ENCODE results near the gene BNIP5.
A peak's percentile ranks its signal among the peaks of the same experiment; 100 is the strongest.

BNIP5 gene

GRCh38 chr6:36309900-36310299 lies 26.8 kb downstream of the BNIP5 start:
- TF ChIP-seq, protein P1, sequence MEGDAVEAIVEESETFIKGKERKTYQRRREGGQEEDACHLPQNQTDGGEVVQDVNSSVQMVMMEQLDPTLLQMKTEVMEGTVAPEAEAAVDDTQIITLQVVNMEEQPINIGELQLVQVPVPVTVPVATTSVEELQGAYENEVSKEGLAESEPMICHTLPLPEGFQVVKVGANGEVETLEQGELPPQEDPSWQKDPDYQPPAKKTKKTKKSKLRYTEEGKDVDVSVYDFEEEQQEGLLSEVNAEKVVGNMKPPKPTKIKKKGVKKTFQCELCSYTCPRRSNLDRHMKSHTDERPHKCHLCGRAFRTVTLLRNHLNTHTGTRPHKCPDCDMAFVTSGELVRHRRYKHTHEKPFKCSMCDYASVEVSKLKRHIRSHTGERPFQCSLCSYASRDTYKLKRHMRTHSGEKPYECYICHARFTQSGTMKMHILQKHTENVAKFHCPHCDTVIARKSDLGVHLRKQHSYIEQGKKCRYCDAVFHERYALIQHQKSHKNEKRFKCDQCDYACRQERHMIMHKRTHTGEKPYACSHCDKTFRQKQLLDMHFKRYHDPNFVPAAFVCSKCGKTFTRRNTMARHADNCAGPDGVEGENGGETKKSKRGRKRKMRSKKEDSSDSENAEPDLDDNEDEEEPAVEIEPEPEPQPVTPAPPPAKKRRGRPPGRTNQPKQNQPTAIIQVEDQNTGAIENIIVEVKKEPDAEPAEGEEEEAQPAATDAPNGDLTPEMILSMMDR (IDR thresholded peaks at IDR 0.05; ENCODE audit: low read depth, low read length), result no peak
- no peak overlapping the region for H3K4me3 ChIP-seq (ENCODE audit: low read depth, low read length)
- in situ Hi-C loops (cut with HindIII; ENCODE audit: low sequenced_read_pairs), result no loop called here
- no peak for DNase-seq (ENCODE audit: low read depth, low spot score)

- in situ Hi-C loops (cut with HindIII; ENCODE audit: low sequenced_read_pairs), result no loop called here
- DNase-seq (ENCODE audit: low read depth, low spot score), result no peak
- TF ChIP-seq, protein P1 (IDR thresholded peaks at IDR 0.05; ENCODE audit: low read depth, low read length), result no peak
- H3K4me3 ChIP-seq (ENCODE audit: low read depth, low read length), result no peak overlapping the region
Measured at GRCh38 chr6:36309203-36309602, 27.5 kb downstream of the BNIP5 start.

- TF ChIP-seq, protein P1 (IDR thresholded peaks at IDR 0.05; ENCODE audit: low read depth, low read length), result no peak
- no peak overlapping the region for H3K4me3 ChIP-seq (ENCODE audit: low read depth, low read length)
- DNase-seq (ENCODE audit: low read depth, low spot score), result no peak
- in situ Hi-C loops (cut with HindIII; ENCODE audit: low sequenced_read_pairs), result no loop called here
Measured at GRCh38 chr6:36308514-36308913, 28.2 kb downstream of the BNIP5 start.

DNA sequence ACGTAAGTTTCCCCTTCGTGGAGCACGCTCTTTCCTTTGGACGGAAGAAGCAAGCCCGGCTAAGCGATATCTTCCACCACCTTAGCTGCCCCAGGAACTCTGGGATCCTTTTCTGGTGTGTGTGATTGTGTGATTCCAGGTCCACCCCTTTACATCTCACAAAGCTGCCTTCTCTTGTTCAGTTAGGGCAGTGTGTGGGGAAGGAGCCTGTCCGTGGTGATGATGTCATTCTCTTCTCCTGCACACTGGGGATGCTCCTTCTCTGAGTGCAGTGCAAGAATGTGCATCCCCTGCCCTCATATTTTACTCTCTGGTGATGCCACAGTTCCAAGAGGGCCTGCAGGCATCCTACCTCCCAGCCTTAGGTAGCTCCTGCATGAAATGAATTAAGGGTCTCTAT lies 30.3 kb downstream of the BNIP5 start:
- in situ Hi-C loops (cut with HindIII; ENCODE audit: low sequenced_read_pairs), result no loop called here
- no peak overlapping the region for H3K4me3 ChIP-seq (ENCODE audit: low read depth, low read length)
- no peak for DNase-seq (ENCODE audit: low read depth, low spot score)
- TF ChIP-seq, protein P1 (IDR thresholded peaks at IDR 0.05; ENCODE audit: low read depth, low read length), result no peak

DNA sequence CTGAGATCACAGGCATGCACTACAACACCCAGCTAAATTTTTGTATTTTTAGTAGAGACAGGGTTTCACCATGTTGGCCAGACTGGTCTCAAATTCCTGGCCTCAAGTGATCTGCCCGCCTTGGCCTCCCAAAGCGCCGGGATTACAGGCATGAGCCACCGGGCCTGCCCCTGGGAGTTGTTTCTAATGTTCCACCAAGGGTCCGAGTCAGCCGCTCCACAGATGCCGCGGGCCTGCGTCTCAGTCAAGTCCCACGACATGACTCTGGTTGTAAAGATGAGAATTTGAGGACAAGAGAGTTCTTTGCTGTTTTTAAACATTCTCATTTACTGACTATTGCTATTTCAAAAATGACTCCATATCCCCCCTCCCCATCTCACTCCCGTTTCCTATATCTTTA lies 30.8 kb downstream of the BNIP5 start:
- in situ Hi-C loops (cut with HindIII; ENCODE audit: low sequenced_read_pairs), result no loop called here
- DNase-seq (ENCODE audit: low read depth, low spot score), result no peak
- TF ChIP-seq, protein P1 (IDR thresholded peaks at IDR 0.05; ENCODE audit: low read depth, low read length), result no peak
- H3K4me3 ChIP-seq (ENCODE audit: low read depth, low read length), result no peak overlapping the region

- in situ Hi-C loops (cut with HindIII; ENCODE audit: low sequenced_read_pairs), result no loop called here
- TF ChIP-seq, protein P1 (IDR thresholded peaks at IDR 0.05; ENCODE audit: low read depth, low read length), result peak; percentile 97
- DNase-seq (ENCODE audit: low read depth, low spot score), result peak; percentile 84
- H3K4me3 ChIP-seq (ENCODE audit: low read depth, low read length), result no peak overlapping the region
Measured at GRCh38 chr6:36302227-36302976, 34.3 kb downstream of the BNIP5 start.

All from astrocyte of the spinal cord (primary cell).